Stimulated activated naive CD4-positive, alpha-beta T cell treated with Interleukin-2 at 50 U/mL for 16 hours (primary cell): ENCODE results near the gene ZNF165.
"Not testable (repeated sequence)": the region's sequence is repeated elsewhere in the genome, so short reads cannot be mapped to it uniquely, and the experiment has no call there.

Source experiments
- DNase-seq: peaks from one replicate; lab custom pipeline; 2025; lab: John Stamatoyannopoulos, UW

The ZNF165 gene

DNA sequence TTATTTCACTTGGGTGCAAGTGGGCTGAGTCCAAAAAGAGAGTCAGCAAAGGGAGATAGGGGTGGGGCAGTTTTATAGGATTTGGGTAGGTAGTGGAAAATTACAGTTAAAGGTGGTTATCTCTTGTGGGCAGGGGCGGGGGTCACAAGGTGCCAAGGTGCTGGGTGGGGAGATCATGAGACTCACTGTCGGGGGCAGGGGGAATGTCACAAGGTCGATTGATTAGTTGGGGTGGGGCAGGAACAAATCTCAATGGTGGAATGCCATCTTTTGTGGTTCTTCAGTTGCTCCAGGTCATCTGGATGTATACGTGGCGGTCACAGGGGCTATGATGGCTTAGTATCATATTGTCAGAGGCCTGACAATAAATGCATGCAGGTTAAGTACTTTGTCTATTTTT lies 41.9 kb downstream of the ZNF165 start:
- not testable (repeated sequence) for DNase-seq

DNA sequence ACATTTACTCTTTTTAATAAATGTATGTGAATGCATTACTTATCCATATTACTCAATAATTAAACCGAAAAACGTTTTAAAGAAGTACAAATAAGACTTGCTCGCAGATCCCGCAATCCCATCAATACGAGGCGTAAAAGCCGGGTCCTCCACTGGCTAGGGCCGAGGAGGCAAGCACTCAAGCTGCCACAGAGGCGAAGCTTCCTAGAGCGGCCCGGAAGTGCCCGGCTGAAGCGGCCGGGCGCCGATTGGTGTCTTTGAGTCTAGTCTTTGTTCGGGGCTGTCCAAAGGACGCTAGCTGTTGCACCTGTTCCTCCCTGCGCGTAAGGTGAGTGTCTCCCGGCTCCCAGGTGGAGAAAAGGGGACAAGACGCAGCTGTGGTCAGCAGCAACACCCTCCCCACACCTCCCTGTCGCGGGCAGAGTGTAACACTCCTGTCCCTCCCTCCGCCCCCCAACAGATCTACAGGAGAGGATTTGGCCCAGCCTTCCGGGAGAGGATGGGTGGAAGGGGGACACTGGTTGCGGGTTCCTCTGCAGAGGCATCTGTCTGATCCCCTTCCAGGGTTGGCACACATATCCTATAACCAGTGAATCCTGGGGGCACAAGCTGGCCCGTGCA lies 44.1 kb downstream of the ZNF165 start, which contains the start of gene ZSCAN16:
Gene ZSCAN16, plus strand, starts transcription at position 260 of the 621 bp plus-strand sequence. CDS start 835 bp downstream, outside the sequence.
- DNase-seq: peak; percentile 74

GRCh38 chr6:28124971-28125353 lies 44.6 kb downstream of the ZNF165 start:
- DNase-seq: no peak

DNA sequence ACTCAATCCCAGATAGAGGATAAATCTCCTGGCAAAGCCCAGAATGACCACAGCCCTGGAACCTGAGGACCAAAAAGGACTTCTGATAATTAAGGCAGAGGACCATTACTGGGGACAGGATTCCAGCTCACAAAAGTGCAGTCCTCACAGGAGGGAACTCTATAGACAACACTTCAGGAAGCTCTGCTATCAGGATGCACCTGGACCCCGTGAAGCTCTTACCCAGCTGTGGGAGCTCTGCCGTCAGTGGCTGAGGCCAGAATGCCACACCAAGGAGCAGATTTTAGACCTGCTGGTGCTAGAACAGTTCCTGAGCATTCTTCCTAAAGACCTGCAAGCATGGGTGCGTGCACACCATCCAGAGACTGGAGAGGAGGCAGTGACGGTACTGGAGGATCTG lies 45.0 kb downstream of the ZNF165 start:
- no peak for DNase-seq

GRCh38 chr6:28134015-28134414 lies 53.6 kb downstream of the ZNF165 start:
- peak; percentile 5 for DNase-seq

- no peak for DNase-seq
Measured at GRCh38 chr6:28134716-28135115, 54.3 kb downstream of the ZNF165 start.

GRCh38 chr6:28135393-28135792 lies 55.0 kb downstream of the ZNF165 start:
- DNase-seq: no peak

GRCh38 chr6:28136585-28137504 lies 56.5 kb downstream of the ZNF165 start:
- DNase-seq: peak; percentile 70

DNA sequence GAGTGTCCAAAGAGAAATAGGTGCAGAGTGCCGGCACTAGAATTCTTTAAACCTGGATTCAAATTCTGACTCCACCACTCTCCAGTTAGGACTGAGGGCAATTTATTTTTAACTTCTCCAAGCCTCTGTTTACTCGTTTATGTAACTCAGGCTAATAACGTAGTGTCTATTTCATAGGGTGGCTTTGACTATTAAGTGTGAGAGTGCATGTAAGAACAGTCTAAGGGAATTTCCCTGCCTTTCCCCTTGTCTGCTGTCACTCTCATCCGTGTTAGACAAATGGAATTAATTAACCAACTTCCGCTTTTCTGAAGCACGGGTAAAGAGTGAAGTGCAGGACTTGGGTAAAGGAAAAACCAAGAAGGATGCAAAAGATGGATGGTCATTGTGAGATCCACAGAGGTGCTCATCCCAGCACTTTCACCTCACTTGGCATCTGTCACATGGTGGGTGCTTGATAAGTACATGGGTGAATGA lies 57.2 kb downstream of the ZNF165 start:
- no peak for DNase-seq
